Hypothalamus (tissue), 51 donors: ENCODE measurements around the gene HRG.

Experiments used
- DNase-seq, 51 donors: peaks; one replicate each; lab custom pipeline; 2025; lab: John Stamatoyannopoulos, UW

The HRG gene

DNA sequence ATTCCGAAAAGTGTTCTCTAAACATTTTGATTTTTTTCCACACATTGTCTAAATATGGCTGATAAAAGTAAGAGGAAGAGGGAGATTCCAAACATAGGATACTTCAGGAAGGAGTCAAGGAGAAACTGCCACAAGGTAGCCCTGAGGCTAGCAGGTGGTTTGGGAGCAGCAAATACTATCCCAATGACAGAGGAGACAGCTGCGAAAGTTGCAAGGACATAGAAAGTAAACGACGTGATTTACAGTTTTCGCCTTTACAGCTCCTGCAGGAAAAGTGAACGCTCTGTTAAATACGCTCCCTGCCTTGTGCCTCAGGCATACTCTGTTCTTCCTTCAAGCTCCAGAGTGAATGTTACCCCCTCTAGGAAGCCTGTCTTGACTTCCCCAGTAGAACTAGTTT is 29.3 kb upstream of the HRG start:
- no peak for DNase-seq

DNA sequence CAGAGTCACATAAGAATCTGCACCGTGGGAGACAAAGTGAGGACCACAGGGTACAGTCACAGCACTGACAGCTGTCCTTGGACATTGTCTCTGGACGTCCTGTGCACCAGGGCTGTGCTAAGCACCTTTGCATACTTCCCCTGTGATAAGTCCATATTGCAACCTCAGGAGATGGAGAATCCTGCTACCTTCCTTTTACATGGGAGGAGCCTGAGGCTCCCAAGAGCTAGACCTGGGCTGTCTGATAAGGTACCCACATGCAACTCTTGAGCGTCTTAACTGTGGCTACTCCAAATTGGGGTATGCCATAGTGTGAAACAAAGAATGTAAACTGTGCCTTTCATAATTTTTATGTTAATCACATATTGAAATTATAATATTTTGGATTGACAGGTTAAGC is 28.1 kb upstream of the HRG start:
- DNase-seq = no peak

DNA sequence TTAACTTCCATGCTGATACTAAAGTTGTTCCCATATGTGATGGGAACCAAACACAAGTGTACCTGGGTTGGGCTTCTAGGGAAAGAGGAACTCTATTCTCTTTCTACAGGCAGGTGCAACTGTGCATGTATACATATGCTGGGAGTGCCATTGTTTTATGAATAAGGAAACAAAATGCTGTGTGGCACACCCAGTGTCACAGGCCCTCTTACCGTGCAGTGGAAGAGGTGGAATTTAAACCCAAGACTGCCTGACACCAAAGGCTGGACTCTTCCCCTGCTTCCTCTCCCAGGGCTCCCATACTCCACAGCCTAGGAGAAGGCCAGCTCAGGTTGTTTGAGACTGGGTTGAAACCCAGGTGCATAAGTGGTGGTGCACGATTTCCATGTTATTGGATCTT is 27.6 kb upstream of the HRG start:
- no peak for DNase-seq

GRCh38 chr3:186639778-186640472 is 25.9 kb upstream of the HRG start, which contains the start of gene FETUB:
Gene FETUB (plus strand): TSS chr3:186640399. CDS start chr3:186640461, 62 bp downstream.
- DNase-seq = no peak

- DNase-seq = peak in 23 of 51 donors; percentile 1 to 47 (median 13)
Measured at GRCh38 chr3:186640473-186640818, 25.4 kb upstream of the HRG start.

DNA sequence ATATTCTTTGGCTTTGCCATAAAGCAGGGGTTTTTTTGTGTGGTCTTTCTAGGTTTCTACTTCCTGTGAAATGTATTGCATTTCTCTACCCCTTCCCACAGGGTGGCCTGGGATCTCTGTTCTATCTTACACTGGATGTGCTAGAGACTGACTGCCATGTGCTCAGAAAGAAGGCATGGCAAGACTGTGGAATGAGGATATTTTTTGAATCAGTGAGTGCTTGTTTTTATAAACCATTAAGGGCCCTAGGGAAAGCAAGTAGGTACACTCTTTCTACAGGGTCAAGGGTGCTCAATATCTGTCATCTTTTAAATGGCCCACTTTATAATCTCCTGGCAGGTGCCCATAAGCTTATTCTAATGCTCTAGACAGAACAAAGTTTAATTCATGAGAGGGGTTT is 24.9 kb upstream of the HRG start:
- no peak for DNase-seq

DNA sequence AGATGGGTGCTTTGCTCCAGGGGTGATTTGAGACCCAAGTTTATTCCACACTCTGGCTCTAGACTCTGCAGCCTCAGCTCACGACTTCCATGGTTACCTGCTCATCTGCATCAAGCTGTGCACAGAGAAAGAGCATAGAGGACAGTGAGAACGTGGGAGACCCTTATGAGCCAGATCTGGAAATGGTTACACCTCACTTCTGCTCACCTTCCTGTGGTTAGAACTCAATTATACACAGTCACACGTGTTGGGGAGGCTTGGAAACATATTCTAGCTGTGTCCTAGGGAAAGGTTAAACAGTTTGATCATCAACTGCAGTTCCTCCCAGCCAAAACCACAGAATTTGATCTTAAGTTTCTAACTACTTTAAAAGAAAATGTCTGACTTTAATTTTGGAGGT is 23.8 kb upstream of the HRG start:
- DNase-seq = no peak

DNA sequence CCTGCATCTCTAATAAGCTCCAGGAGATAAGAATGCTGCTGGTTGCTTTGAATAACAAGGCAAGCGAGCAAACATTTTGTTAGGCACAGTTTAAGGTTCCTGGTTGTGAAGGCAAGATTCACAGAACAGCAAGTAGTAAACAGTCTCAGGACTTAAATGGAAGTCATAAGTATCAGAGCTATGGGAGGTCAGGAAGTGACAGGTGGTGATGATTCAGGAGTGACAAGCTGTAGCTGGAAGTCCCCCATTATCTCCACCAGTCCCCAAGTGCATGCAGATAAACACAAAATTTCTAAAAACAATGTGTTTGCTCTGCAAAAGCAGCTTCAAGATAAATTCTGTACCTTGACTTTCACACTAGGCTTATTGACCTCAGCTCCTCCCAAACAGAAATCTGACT is 22.3 kb upstream of the HRG start:
- DNase-seq = no peak

- no peak for DNase-seq
Measured at GRCh38 chr3:186644683-186645082, 21.1 kb upstream of the HRG start.

DNA sequence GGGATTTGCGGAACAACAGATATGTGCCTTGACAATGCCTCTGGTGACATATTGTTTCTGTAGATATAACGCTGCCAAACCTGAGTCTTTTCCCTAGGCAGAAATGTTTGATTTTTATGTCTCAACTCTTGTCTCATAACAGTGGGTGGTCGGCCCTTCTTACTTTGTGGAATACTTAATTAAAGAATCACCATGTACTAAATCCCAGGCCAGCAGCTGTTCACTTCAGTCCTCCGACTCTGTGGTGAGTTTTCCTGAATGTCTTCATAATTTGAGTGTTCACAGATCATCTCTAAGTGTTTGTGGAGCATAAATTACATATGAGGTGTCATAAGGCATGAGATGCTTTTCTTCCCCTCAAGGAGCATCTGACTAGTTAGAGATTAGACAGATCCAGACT is 19.7 kb upstream of the HRG start:
- no peak for DNase-seq

DNA sequence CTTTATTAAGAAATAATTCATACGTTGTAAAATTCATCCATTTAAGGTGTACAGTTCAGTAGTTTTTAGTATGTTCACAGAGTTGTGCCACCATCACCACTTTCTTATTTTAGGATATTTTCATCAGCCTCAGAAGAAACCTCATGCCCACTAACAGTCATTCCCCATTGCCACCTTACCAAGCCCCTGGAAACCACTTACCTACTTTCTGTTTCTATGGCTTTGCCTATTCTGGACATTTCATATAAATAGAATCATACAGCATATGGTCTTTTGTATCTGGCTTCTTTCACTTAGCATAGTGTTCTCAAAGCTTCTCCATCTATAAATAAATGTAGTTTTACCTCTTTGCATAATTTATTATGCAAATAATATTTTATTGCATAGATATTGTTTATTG is 19.0 kb upstream of the HRG start:
- no peak for DNase-seq

DNA sequence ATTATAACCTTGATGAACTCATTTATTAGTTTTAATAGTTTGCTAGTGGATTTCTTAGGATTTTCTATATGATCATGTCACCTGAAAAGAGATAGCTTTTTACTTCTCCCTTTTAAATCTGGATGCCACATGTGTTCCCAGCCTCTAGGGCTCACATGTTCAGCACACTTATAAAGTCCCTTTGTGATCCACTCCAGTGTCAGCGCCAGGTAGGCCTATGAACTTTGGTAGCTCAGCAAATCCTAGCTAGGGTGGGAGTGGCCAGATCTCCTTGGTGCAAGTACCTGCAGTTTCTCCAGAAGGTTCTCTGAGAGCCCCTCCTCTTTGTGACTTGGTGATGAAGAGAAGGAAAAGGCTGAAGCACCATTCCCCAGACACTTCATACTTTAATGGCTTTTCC is 17.0 kb upstream of the HRG start:
- DNase-seq = no peak

DNA sequence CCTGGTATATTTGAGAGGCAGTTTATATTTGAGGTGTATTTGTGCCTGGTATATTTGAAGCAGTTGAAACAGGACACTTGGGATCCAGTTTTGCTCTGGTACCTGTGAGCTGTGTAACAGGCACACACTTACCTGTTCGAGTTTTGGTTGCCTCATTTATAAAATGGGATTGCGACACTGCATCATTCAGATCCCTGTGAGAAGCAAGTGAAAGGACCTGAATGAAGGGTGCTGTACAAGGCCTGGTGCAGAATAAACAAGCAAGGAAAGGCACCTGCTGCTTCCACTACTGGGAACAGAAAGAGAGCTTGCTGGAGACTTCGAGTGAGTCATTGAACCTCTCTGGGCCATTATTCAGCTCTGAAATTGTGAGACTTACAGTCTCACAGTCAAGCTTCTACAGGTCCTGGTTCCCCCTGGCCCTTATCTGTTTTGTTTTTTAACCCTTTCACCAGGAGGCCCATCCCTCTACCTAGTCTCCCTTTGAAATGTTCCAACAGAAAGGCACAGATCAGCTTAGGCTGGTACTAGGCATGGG is 14.1 kb upstream of the HRG start:
- no peak for DNase-seq

GRCh38 chr3:186653080-186653707 is 12.6 kb upstream of the HRG start:
- DNase-seq = no peak

DNA sequence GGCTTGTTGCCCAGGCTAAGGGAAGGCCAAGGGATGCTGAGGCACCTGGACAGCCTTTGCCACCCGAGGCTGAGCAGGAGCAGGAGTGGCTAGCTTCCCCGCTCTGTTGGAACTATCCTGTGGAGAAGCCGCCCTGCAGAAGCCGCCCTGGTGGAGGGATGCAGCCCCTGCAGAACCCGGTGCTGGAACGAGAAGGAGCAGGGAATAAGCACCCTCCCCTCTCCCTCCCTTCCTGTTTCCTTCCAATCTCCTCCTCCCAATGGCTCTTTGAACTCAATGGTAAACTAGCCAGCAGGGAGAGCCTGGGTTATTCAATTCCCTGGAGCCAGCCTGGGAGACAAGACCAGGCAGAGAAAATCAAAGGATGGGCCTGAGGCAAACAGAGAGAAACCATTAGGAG is 11.8 kb upstream of the HRG start:
- DNase-seq = no peak

GRCh38 chr3:186663361-186664118 is 2.3 kb upstream of the HRG start:
- no peak for DNase-seq

DNA sequence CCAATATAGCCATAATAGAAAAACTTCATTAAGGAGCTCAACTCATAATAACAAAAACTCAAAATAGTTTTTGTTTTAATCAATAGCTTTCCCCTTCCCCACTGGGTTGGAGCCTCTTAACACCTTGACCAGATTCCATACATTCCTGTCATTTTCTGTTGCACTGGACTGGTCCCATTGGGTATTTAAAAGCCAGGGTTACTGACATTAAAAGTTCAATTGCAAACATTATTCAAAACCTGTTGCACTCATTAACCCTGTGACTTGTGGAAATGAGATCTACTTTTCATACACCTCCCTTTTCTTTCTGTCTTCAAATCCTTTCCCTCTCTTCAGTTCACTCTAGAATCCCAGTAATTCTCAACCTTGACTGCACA is 1.7 kb upstream of the HRG start:
- DNase-seq = no peak

GRCh38 chr3:186664506-186664905 is 1.3 kb upstream of the HRG start:
- DNase-seq = no peak

GRCh38 chr3:186668426-186668825 is 2.6 kb downstream of the HRG start:
- no peak for DNase-seq

- no peak for DNase-seq
Measured at GRCh38 chr3:186669378-186670084, 3.7 kb downstream of the HRG start.

GRCh38 chr3:186670155-186670554 is 4.3 kb downstream of the HRG start:
- DNase-seq = no peak
